Measurements from ENCODE around the gene MYH7. TPM values are rescaled to one million over a fixed set of nuclear protein-coding genes. Genes with fewer than 3 reads are reported as not detected.

MYH7 gene
- total and polyA plus RNA-seq, 2 donors from 2014 or later = 0.06 to 1.6 TPM

DNA sequence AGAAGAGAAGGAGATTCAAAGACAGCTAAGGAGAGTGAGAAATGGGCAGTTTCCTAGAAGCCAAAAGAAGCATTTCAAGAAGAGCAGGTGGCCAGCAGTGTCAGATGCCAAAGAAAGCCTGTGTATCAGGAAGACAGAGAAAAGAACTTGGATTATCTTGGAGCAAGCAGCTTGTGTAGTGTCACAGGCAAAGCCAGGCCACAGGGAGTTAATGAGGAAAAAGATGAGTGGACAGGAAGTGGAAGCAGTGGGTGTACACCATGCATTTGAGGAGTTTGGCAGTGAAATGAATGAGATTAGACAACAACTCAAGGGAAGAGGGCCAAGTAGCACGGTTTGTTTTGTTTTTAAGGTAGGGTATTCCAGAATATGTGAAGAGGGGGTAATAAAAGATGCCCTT, 5.6 kb upstream of the MYH7 start:
- FAIRE-seq = no peak
- Histone ChIP-seq H3K9ac (ENCODE audit: low read length in 3 of 3) (no peak overlapping the region), H3K27me3 (ENCODE audit: control insufficient read depth, insufficient read depth, low read length) (no peaks in the 10 kb centered on the region), H3K27ac (ENCODE audit: low read depth in 2 of 2, low read length in 2 of 2) (no peak overlapping the region), H3K4me1 (ENCODE audit: control insufficient read depth in 2 of 3, insufficient read depth in 2 of 3, low read depth in 1 of 3, low read length in 3 of 3) (peaks cover 0 to 6% (median 4%) of the 10 kb centered on the region in 3 donors), H3K36me3 (ENCODE audit: control insufficient read depth in 2 of 3, insufficient read depth in 3 of 3, low read length in 3 of 3) (no peaks in the 10 kb centered on the region), H3K4me3 (ENCODE audit: low read length in 3 of 3) (no peak overlapping the region), H3K9me3 (ENCODE audit: control insufficient read depth in 2 of 3, insufficient read depth in 1 of 3, low read length in 3 of 3) (no peaks in the 10 kb centered on the region)
- peak in 1 of 5 donors; percentile 5 for DNase-seq
- TF ChIP-seq, protein P1, sequence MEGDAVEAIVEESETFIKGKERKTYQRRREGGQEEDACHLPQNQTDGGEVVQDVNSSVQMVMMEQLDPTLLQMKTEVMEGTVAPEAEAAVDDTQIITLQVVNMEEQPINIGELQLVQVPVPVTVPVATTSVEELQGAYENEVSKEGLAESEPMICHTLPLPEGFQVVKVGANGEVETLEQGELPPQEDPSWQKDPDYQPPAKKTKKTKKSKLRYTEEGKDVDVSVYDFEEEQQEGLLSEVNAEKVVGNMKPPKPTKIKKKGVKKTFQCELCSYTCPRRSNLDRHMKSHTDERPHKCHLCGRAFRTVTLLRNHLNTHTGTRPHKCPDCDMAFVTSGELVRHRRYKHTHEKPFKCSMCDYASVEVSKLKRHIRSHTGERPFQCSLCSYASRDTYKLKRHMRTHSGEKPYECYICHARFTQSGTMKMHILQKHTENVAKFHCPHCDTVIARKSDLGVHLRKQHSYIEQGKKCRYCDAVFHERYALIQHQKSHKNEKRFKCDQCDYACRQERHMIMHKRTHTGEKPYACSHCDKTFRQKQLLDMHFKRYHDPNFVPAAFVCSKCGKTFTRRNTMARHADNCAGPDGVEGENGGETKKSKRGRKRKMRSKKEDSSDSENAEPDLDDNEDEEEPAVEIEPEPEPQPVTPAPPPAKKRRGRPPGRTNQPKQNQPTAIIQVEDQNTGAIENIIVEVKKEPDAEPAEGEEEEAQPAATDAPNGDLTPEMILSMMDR (IDR thresholded peaks at IDR 0.05; ENCODE audit: borderline replicate concordance, extremely low read depth, insufficient read depth) = no peak
- intact Hi-C loops (cut with DNase I) = no loop called here

DNA sequence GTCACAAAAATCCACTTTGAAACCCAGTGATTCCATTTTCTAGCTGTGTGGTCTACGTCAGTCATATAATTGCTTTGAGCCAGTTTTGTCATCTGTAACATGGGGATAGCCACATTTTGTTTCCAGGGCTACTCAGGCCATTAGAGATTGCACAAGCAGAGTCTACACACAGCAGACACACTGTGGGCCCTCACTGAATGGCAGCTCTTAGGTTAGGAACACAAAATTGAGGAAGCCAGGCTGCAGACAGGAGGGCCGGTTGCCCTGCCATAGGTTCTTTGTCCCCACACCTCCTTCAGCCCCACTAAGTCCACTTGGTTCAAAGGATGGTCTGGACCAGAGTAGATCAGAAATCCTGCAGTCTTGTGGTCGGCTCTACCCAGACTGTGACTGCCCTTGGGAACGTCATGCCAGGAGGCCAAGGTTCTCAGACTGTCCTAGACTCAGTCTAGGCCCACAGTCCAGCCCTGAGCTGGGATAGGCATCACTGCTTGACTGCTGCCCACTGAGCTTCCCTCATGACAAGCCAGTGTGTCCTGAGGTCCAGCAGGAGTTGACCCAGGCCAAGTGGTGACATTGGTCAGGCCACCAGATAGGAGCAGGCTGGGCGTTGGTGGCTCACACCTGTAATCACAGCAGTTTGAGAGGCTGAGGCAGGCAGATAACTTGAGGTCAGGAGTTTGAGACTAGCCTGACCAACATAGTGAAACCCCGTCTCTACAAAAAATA, 3.8 kb upstream of the MYH7 start:
- DNase-seq = peak in 2 of 5 donors; percentile 2 to 24
- Histone ChIP-seq H3K9ac (ENCODE audit: low read length in 3 of 3) (no peak overlapping the region), H3K4me1 (ENCODE audit: control insufficient read depth in 2 of 3, insufficient read depth in 2 of 3, low read depth in 1 of 3, low read length in 3 of 3) (peaks cover 0 to 7% (median 4%) of the 10 kb centered on the region in 3 donors), H3K27ac (ENCODE audit: low read depth in 2 of 2, low read length in 2 of 2) (no peak overlapping the region), H3K27me3 (ENCODE audit: control insufficient read depth, insufficient read depth, low read length) (no peaks in the 10 kb centered on the region), H3K36me3 (ENCODE audit: control insufficient read depth in 2 of 3, insufficient read depth in 3 of 3, low read length in 3 of 3) (no peaks in the 10 kb centered on the region), H3K4me3 (ENCODE audit: low read length in 3 of 3) (no peak overlapping the region), H3K9me3 (ENCODE audit: control insufficient read depth in 2 of 3, insufficient read depth in 1 of 3, low read length in 3 of 3) (no peaks in the 10 kb centered on the region)
- no peak for FAIRE-seq
- TF ChIP-seq, protein P1 (IDR thresholded peaks at IDR 0.05; ENCODE audit: borderline replicate concordance, extremely low read depth, insufficient read depth) = no peak
- intact Hi-C loops (cut with DNase I) = no loop called here

DNA sequence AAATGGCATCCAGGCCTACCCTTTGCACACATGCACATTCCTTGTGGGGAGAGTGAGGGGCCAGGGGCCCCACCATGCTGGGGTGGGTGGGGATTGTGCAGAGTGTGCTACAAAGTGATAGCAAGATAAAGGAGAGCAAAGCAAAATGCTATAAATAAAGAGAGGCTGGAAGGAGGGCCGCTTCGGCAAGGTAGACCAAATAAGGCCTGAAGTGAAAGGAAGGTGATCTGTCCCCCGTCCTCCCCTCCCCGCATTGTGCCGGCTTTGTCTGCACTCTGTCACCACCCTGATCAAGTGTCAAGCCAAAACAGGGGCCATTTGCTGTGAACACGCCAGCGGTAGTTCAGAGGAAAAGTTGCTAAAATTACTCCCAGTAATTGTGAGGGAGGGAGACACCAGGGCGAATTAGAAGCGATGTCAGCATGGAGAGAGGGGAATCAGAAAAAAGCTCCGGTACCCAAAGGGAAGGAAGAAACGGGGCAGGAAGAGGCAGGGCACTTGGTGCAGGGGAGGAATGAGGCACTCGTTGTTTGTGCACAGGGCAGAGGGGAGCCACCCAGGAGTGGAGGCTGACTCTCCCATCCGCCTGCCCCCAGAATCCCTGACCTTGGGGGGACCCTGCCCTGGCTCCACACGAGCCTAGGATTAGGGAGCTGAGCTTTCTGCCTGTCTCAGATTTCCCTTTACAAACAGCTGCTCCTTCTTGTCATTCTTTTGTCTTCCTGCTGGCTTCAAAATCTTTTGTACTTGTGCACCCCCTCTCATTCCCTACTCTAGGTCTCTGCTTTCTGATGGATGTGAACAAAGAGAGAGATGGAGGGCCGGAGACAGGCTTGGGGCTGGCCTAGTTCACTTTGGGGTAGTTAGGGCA, 2.9 kb upstream of the MYH7 start:
- Histone ChIP-seq H3K27me3 (ENCODE audit: control insufficient read depth, insufficient read depth, low read length) (no peaks in the 10 kb centered on the region), H3K36me3 (ENCODE audit: control insufficient read depth in 2 of 3, insufficient read depth in 3 of 3, low read length in 3 of 3) (no peaks in the 10 kb centered on the region), H3K9ac (ENCODE audit: low read length in 3 of 3) (no peak overlapping the region), H3K27ac (ENCODE audit: low read depth in 2 of 2, low read length in 2 of 2) (no peak overlapping the region), H3K4me3 (ENCODE audit: low read length in 3 of 3) (no peak overlapping the region), H3K9me3 (ENCODE audit: control insufficient read depth in 2 of 3, insufficient read depth in 1 of 3, low read length in 3 of 3) (no peaks in the 10 kb centered on the region), H3K4me1 (ENCODE audit: control insufficient read depth in 2 of 3, insufficient read depth in 2 of 3, low read depth in 1 of 3, low read length in 3 of 3) (peaks cover 0 to 7% (median 4%) of the 10 kb centered on the region in 3 donors)
- TF ChIP-seq, protein P1 (IDR thresholded peaks at IDR 0.05; ENCODE audit: borderline replicate concordance, extremely low read depth, insufficient read depth) = no peak
- FAIRE-seq (no peak), DNase-seq (peak in 4 of 5 donors; percentile 29 to 78 (median 60))
- intact Hi-C loops (cut with DNase I) = no loop called here

All from kidney (tissue), 14 donors.